ENCODE results near the gene SPOCK2.

The SPOCK2 gene

DNA sequence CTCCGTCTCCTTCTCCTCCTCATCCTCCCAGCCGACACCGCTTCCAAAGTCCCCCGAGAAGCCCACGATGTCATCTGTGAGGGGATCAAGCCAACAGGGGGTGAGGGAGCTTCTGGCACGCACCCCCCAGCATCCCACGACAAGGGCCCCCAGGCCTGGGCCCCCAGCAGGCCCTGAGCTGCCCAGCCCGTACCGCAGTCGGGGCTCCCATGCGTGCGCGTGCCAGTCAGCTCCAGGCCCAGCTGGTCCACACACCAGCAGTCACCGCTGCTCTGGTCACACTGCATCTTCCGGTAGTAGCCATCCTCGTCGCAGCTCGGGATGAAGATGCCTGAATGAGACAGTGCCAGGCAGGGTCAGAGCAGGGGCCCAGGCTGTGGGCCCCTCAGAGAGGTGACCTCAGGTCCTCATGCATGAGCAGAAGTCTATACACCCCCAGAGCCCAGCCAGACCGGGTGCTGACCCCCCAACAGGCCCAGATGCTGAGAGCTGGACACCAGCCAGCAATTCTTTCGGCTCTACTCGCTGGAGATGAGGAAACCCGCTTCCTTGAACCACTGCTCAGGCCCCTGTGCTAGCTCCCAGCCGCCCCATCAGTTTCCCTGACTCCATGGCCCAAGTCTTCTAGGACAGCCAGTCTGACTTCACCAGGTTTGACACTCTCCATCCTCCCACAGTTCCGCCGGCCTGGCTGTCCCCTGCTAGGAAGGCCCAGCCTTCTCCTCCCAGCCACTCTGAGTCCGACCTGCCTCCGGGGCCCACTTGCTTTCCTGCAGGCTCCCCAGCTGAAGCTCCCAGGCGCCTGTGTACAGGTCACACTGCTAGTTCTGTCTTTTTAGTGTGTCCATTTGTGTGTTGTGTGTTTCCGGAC, 25.3 kb downstream of the SPOCK2 start:
- TF ChIP-seq, protein P1, sequence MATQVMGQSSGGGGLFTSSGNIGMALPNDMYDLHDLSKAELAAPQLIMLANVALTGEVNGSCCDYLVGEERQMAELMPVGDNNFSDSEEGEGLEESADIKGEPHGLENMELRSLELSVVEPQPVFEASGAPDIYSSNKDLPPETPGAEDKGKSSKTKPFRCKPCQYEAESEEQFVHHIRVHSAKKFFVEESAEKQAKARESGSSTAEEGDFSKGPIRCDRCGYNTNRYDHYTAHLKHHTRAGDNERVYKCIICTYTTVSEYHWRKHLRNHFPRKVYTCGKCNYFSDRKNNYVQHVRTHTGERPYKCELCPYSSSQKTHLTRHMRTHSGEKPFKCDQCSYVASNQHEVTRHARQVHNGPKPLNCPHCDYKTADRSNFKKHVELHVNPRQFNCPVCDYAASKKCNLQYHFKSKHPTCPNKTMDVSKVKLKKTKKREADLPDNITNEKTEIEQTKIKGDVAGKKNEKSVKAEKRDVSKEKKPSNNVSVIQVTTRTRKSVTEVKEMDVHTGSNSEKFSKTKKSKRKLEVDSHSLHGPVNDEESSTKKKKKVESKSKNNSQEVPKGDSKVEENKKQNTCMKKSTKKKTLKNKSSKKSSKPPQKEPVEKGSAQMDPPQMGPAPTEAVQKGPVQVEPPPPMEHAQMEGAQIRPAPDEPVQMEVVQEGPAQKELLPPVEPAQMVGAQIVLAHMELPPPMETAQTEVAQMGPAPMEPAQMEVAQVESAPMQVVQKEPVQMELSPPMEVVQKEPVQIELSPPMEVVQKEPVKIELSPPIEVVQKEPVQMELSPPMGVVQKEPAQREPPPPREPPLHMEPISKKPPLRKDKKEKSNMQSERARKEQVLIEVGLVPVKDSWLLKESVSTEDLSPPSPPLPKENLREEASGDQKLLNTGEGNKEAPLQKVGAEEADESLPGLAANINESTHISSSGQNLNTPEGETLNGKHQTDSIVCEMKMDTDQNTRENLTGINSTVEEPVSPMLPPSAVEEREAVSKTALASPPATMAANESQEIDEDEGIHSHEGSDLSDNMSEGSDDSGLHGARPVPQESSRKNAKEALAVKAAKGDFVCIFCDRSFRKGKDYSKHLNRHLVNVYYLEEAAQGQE (IDR thresholded peaks at IDR 0.05; ENCODE audit: insufficient read depth in 1 of 2, low read depth in 2 of 2, low read length in 2 of 2) = no peak
- TF ChIP-seq POLR2AphosphoS5 (IDR thresholded peaks at IDR 0.05; ENCODE audit: low read depth, low read length) = no peak
- TF ChIP-seq TAF1 (IDR thresholded peaks at IDR 0.05; ENCODE audit: borderline replicate concordance, insufficient read depth, low read length) = no peak
- no peak for TF ChIP-seq FOXP2 (optimal IDR thresholded peaks at IDR 0.05; ENCODE audit: borderline replicate concordance, extremely low read depth, extremely low read length, insufficient read depth)
- no peak for TF ChIP-seq SIN3A (IDR thresholded peaks at IDR 0.05; ENCODE audit: borderline replicate concordance, insufficient read depth, low read length)

GRCh38 chr10:72062382-72062781, 26.0 kb downstream of the SPOCK2 start:
- TF ChIP-seq POLR2AphosphoS5 (IDR thresholded peaks at IDR 0.05; ENCODE audit: low read depth, low read length) = no peak
- TF ChIP-seq FOXP2 (optimal IDR thresholded peaks at IDR 0.05; ENCODE audit: borderline replicate concordance, extremely low read depth, extremely low read length, insufficient read depth) = no peak
- TF ChIP-seq, protein P1 (IDR thresholded peaks at IDR 0.05; ENCODE audit: insufficient read depth in 1 of 2, low read depth in 2 of 2, low read length in 2 of 2) = no peak
- no peak for TF ChIP-seq SIN3A (IDR thresholded peaks at IDR 0.05; ENCODE audit: borderline replicate concordance, insufficient read depth, low read length)
- no peak for TF ChIP-seq TAF1 (IDR thresholded peaks at IDR 0.05; ENCODE audit: borderline replicate concordance, insufficient read depth, low read length)

GRCh38 chr10:72061930-72062329, 26.4 kb downstream of the SPOCK2 start:
- TF ChIP-seq FOXP2 (optimal IDR thresholded peaks at IDR 0.05; ENCODE audit: borderline replicate concordance, extremely low read depth, extremely low read length, insufficient read depth) (no peak), TAF1 (IDR thresholded peaks at IDR 0.05; ENCODE audit: borderline replicate concordance, insufficient read depth, low read length) (no peak), POLR2AphosphoS5 (IDR thresholded peaks at IDR 0.05; ENCODE audit: low read depth, low read length) (no peak), SIN3A (IDR thresholded peaks at IDR 0.05; ENCODE audit: borderline replicate concordance, insufficient read depth, low read length) (no peak)
- TF ChIP-seq, protein P1 (IDR thresholded peaks at IDR 0.05; ENCODE audit: insufficient read depth in 1 of 2, low read depth in 2 of 2, low read length in 2 of 2) = no peak

GRCh38 chr10:72061491-72061890, 26.9 kb downstream of the SPOCK2 start:
- no peak for TF ChIP-seq FOXP2 (optimal IDR thresholded peaks at IDR 0.05; ENCODE audit: borderline replicate concordance, extremely low read depth, extremely low read length, insufficient read depth)
- TF ChIP-seq SIN3A (IDR thresholded peaks at IDR 0.05; ENCODE audit: borderline replicate concordance, insufficient read depth, low read length) = no peak
- TF ChIP-seq, protein P1 (IDR thresholded peaks at IDR 0.05; ENCODE audit: insufficient read depth in 1 of 2, low read depth in 2 of 2, low read length in 2 of 2) = no peak
- no peak for TF ChIP-seq POLR2AphosphoS5 (IDR thresholded peaks at IDR 0.05; ENCODE audit: low read depth, low read length)
- no peak for TF ChIP-seq TAF1 (IDR thresholded peaks at IDR 0.05; ENCODE audit: borderline replicate concordance, insufficient read depth, low read length)

Measured in PFSK-1 (cell line).